SHP77 (cell line): ENCODE measurements around the gene MCFD2.

ENCODE experiments used
- DNase-seq, 2 experiments: peaks; one replicate each; lab custom pipeline; 2025; lab: John Stamatoyannopoulos, UW

Gene MCFD2

GRCh38 chr2:46873604-46874068 lies 42.0 kb downstream of the MCFD2 start:
- DNase-seq: no peak

DNA sequence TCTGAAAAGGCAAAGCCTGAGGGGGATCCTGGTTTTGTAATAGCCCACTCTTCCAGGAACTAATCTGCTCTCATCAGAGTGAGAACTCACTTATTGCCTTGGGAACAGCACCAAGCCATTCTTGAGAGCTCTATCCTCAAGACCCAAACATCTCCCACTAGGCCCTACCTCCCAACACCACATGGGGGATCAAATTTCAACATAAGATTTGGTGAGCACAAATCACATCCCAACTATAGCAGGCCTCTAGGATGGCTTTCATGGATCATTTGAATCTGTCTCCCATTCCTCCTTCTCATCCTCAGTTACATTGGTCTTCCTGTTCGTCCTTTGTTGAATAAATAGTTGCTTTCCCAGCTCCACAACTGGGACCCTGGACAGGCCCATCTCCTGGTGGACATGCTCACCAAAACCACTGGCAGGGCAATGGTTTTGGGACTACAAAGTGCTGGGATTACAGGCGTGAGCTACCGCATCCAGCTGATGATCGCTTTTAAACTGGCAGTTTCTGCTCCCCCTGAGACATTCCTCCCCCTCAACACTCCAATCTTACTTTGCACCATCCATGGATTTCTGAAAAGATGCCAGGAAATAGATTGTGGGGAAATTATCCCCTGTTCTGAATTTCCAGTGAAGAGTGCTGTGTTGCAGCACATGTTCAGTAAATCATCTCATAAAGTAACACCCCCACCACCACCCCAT lies 42.6 kb downstream of the MCFD2 start:
- no peak for DNase-seq

DNA sequence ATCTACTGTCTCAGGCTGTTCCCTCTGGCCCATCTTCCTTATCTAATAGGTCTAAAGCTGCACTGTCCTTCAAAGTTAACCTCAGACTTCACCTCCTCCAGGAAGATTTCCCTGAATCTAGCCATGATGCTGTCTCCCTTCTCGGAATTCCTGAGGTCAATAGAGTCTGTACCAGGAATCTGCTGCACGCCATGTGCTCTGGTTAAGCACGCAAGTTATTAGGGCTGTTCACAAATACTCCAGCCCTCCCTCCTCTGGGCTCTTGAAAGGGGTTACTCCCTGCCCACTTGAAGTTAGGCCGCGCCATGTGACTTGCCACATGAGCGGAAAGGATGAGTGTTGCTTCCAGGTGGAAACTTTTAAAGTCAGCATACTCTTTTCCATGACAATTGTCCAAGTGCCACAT lies 43.6 kb downstream of the MCFD2 start:
- DNase-seq: no peak

DNA sequence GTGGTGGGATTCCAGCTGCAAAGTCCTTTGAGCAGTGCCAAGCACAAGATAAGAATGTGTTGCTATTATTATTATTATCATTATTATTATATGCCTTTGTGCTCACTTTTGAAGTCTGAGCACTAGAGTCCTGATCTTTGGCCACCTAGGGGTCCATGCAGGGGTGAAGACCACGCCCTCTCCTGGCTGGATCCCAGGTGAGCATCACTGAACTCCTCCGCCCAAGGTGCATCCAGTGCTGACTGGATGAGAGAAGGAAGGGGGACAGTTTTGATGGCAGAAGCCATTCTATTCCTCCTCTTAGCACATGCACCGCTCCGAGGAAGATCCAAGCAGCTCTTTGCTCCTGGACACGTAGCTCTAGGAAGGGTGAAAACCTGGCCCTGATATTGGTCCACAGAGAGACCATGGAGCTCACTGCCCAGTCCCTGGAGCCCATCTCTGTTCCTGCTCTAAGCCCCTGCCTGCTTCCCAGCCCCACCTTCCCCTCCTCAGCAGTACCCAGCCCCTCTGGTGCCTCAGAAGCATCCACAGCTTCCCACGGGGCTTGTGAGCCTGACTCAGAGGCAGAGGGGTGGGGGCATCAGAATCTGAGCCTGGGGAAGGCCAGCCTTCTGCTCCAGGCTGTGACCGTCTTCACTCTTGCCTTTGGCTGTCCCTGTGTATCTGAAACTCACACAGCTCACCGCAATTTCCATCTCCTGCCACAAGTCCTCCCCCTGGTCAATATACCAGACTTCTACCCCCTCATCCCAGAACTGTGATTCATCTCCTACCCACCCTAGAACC lies 45.4 kb downstream of the MCFD2 start:
- no peak for DNase-seq

DNA sequence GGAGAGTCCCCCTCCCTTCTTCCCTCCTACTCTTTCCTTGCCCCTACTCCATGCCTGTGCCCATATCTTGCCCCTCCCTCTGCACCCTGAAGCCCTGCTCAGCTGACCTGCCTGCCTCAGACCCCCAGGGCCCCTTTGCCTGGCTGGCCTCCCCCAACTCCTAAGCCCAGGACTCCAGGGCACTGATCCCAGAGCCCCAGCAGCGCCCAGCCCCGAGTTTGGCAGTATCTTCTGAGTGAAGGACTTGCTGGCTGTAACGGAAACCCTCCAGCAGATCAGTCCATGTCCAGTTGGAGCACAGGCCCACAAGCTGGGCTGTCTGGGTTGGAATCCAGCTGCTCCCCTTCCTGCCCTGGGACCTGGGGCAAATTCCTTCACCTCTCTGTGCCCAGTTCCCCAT lies 46.0 kb downstream of the MCFD2 start:
- no peak for DNase-seq

DNA sequence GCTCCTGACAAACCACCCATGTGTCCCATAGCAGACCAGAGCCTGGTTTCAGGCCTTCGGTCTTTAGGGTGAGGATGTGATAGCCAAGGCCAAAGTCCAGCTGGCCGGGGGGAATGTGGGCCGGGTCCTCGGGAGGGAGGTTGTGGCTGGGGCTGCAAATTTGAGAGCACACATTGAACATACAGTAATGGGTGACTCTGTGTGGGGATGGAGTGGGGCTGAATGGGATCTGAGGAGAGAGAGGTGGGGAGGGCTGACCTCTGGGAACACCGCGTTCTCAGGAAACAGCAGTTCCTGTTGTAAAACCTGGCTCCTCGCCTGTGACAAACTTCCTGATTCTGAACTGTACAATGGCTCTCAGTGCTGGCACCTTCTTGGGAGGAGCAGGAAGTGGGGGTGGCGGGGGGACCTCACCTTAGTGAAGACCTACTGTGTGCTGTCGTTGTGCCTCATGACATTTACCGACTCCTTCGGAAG lies 48.8 kb downstream of the MCFD2 start:
- DNase-seq: no peak

DNA sequence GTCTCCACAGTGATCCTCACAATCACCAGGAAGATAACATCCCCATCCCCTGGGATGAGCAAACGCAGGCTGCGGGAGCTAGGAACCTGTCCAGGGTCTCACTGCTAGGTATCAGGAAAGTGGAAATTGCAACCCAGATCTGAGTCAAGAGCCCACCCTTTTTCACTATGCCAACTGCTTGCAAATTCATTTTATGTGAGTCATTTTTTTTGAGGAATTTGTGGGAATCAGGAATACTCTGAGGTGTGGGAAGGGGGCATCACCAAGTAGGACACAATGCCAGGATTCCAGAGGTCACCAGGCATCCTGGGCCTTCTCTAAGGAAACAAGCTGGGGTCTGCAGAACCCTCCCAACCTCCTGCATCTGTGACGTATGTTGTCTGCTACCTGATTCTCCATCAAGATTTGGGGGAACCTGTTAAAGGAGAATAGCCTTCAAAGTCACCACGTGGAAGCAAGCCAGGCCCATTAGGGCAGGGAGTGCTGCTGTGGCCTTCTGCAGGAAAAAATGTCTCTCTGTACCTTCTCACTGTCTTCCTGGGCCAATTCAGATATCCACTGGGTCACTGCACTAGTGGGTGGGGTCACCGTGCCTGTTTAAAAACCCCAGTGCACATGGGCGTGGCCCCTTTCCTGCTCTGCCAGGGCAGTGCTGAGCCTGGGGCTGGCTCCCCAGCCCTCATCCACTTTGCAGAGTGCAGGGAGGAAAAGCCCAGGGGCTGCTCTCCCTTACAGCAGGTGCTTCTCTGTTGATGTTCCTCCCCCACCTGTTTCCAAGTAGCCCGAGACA lies 50.2 kb downstream of the MCFD2 start:
- no peak for DNase-seq

DNA sequence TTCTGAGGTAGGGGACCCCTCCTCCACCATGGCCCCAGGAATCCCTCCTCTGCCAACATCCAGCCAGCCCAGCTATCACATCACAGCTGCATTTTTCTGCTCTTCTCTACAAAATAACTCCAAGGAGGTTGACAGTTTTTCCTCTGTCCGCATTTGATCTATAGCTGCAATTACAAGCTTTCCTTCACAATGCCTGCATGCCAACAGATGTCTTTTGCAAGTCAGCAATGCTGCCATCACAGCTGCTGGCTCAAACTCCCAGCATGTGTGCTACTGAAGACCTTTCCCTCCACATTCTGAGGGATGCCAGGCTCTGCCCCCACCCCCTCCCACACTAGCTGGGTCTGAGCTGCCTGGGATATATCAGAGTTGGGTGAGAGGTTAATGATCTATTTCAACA lies 51.7 kb downstream of the MCFD2 start:
- DNase-seq: no peak

DNA sequence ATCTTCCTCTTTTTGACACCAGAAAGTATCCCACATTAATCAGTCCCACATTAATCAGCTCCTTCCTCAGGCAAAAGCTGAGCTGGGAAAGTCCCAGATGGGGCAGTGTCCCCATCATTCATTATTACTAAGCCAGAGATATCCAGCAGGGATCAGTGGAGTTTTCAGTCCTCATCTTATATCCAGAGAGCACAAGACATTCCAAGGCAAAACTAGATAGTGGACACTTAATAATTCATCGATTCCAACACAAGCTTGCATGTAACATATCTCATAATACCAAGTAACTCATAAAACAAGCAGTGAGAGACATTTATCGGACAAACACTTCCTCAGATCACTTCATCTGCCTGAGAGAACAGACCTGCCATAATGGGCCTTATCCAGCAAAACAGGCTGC lies 53.1 kb downstream of the MCFD2 start:
- DNase-seq: no peak

DNA sequence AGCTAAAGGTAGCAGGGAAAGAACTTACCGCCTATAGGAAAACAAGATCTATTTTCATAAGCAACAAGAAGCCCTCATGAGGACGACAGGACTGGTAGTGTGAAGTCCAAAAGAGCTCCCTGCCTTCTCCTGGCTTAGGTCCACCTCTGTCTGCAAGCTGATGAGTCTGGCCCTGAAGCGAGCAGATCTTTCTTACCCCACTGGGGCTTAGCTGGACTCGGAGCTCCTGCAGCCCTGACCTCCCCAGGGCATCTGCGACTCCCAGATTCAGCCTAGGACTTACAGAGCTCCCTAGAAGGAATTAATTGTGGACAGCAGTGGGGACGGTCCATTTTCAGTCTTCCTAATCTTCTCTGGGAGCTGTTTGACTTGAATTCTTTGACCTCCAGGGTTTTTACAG lies 53.7 kb downstream of the MCFD2 start:
- no peak for DNase-seq

GRCh38 chr2:46859482-46859881 lies 56.1 kb downstream of the MCFD2 start:
- no peak for DNase-seq

DNA sequence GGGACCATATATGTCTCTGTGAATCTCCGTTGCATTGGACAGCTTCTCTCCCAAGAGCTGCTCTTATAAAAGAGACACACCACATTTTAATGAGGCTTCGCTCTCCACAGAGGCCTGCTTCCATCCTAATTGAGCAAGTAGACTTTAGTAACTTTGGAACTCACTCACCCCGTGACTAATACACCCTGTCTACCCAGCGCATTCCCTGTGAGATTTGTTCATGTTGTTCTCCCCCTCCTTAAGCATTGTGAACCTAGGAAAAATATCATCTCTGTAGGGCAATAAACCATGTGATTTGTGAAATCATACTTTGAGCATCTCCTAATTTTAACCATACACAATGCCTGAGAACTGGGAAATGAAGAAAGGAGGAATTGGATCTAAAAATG lies 56.9 kb downstream of the MCFD2 start:
- no peak for DNase-seq

- DNase-seq: no peak
Measured at GRCh38 chr2:46857871-46858701, 57.5 kb downstream of the MCFD2 start.

GRCh38 chr2:46856336-46856735 lies 59.3 kb downstream of the MCFD2 start:
- DNase-seq: no peak

- DNase-seq: no peak
Measured at GRCh38 chr2:46855805-46856204, 59.8 kb downstream of the MCFD2 start.

GRCh38 chr2:46854260-46854659 lies 61.3 kb downstream of the MCFD2 start:
- no peak for DNase-seq

DNA sequence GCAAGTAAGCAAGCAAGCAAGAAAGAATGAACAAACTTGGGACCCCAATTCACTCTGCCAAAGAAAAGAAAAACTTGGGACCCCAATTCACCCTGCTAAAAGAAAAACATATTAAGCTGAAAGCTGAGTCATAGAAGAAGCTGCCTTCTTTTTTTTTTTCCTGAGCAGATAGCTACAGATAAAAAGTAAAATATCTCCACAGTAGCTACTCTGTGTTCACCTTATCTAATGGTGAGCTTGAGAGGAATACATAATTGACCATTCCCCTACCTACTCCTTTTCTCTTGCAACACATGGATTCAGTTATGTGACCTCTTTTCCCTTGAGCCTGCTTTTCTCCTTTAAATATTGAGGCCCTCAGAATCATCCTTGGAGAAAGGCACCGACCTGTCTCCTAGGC lies 63.0 kb downstream of the MCFD2 start:
- no peak for DNase-seq

DNA sequence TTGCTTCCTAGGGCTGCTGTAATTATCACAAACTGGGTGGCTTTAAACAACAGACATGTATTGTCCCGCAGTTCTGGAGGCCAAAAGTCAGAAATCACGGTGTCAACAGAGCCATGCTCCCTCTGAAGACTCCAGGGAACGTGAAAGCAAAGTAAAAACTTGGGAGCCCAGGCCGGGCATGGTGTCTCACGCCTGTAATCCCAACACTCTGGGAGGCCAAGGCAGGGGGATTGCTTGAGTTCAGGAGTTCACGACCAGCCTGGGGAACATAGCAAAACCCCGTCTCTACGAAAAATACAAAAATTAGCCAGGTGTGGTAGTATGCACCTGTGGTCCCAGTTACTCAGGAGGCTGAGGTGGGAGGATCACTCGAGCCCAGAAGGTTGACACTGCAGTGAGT lies 63.5 kb downstream of the MCFD2 start:
- no peak for DNase-seq
